D341Med (cell line): Measurements from ENCODE around the gene SMYD1.
"Not testable (repeated sequence)": the region's sequence is repeated elsewhere in the genome, so short reads cannot be mapped to it uniquely, and the experiment has no call there.

Experiments used
- DNase-seq: peaks from one replicate; pipeline ENCODE4 v3.0.0; 2012; ENCODE audit warnings: low spot score

The SMYD1 gene

DNA sequence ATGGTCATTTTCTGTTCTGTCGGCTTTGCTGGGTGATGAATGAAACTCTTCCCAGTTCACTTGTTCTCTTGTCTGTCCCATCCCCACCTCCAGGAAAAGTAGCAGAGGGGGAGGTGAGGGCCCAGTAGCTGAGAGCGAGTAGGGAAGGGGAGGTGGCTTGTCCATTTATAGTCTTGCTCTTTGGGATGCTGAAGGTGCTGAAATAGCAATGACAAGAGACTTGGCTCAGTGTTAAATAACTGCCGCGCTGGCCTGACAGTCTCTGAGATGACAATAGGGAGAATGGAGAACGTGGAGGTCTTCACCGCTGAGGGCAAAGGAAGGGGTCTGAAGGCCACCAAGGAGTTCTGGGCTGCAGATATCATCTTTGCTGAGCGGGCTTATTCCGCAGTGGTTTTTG, at the start of gene SMYD1:
Gene SMYD1, plus strand, starts transcription at position 228 of the 400 bp plus-strand sequence. Its CDS starts 40 bp downstream, at position 268.
- DNase-seq = no peak

DNA sequence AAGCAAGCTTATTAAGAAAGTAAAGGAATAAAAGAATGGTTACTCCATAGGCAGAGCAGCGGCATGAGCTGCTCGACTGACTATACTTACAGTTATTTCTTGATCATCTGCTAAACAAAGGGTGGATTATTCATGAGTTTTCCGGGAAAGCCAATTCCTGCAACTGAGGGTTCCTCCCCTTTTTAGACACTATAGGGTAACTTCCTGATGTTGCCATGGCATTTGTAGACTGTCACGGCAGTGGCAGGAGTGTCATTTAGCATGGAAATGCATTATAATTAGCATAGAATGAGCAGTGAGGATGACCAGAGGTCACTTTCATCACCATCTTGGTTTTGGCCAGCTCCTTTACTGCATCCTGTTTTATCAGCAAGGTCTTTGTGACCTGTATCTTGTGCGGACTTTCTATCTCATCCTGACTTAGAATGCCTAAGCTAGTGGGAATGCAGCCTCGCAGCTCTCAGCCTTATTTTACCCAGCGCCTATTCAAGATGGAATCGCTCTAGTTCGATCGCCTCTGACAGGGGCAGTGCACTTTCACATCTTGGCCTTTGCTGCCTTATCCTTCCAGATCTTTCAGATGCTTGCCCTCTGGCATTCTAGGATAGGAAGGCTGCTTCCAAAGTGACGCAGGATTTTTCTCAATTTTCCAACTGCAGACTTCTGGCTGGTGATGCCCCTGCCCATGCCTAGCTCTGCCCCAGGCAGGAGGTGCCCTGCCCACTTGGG, 49.4 kb upstream of the SMYD1 start:
- not testable (repeated sequence) for DNase-seq

DNA sequence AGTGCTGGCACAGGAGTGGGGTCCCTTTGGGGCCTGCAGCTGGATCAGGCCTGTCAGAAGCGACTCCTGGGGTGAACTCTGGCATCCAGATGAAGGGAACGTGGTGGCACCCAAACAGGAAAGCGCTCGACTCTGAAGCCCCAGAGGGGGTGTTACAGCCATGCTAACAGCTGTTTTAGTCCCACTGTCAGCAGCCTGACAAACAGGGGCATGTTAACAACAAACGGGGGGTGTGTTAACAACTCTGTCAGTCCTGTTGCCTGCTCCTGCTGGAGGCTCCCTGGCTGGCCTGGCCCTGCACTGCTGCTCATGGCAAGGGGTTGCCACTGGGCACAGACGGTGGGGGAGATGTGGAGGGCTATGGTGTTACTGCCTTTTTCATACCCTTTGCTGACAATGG, 48.7 kb upstream of the SMYD1 start:
- no peak for DNase-seq

DNA sequence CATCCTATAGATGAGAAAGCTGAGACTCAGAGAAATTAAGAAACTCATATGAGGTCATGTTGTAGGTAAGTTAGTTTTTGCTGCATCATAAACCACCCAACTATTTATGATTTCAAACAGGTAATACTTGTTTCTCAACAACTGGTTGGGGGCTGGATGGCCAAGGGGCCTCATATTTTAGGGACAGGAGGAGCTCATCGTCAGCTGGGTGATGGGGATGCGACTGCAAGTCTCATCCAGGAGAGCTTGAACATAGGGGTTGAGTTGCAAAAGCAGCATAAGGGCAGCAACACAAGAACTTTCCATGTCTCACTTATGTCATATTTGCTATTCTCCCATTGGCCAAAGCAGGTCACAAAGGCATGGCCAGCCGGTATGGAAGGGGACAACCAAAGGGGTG, 47.6 kb upstream of the SMYD1 start:
- DNase-seq = no peak

DNA sequence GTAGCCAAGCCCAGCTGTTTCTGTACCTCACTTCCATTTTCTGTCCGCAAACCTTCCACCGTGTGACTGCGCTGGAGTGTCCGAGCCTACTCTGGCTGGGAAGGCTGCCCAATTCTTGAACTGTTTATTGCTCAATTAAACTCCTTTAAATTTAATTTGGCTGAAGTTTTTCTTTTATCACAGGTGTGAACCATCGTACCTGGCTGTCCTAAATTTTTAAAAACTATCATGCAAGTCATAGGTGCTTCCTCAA, 45.0 kb upstream of the SMYD1 start:
- no peak for DNase-seq

DNA sequence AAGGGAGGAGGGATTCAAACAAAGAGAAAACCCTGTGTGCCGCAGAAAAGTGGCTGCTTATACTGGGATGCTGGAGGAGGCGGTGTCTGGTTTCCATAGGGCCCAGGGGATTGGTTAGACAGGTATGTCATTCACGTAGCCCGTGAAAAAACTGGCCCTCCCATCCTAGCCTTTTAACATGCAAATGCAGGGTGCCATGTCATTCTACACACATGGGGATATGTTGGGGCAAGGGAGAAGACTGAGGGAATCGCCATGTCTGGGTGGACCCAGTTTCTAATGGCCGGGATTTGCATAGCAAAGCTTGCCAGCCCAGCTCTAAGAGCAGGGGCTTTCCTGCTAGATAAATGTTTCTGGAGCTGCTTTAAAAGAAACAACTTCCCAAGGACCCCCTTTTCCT, 43.1 kb upstream of the SMYD1 start:
- DNase-seq = no peak

DNA sequence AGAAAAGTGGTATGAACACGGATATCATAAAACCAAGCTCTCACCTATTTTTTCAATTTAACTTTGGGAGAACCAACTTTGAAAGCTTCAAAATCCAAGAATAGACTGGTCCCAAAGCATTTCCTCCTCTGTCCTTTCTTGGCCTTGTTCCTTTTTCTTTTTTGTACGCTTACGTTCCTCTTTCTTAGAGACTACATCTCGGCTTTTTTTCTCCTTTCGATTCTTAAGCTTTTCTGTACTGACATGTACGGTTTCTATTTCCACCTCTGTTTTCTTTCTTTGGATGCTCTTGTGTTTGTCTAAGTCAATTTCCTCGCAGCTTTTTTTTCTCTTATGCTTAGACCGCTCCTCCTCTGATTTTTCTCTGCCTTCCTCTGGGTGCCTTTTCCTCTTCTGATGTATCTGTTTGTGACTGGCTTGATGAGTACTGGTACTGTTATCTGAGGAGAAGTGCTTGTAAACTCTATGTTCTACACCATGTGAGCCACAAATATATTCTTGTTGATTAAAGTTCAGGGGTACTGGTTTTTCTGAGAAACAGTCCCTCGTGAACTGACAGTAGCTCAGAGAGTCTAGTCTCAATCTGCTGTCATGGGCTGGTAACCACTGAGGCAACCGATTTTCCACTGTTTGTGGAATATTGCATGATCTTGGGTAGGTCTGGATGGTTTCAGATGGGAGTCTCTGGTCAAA, 39.8 kb upstream of the SMYD1 start:
- no peak for DNase-seq

DNA sequence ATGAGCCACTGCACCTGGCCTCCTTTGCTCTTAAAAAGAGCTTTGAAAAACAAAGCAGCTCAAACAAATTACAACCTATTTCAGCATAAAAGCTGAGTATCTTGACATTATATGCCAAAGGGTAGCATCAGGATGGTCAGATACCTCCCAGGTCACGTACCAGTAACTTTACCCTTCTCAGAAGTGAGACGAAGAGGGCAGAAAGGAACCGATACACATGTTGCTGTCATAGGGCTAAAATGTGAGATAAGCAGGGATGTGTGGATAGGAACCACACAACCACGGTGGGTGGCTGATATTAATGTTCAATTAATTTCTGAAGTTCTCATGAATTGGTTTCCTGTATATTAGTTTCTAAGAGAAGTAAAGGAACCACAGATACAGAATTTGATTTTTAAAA, 38.7 kb upstream of the SMYD1 start:
- no peak for DNase-seq

DNA sequence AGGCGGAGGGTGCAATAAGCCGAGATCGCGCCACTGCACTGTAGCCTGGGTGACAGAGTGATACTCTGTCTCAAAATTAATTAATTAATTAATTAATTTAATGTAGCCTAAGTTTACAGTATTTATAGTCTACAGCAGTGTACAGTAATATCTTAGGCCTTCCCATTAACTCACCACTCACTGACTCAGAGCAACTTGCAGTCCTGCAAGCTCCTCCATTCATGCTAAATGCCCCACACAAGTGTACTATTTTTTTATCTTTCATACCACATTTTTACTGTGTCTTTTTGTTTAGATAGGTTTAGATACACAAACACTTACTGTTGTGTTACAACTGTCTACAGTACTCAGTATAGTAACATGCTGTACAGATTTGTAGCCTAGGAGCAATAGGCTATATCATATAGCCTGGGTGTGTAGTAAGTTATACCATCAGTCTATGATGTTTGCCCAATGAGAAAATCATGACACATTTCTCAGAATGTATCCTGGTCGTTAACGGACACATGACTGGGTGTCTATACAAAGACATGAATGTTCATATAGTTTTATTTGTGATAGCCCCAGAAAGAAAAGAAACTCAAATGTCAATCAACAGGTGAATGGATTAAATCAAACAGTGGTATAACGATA, 35.4 kb upstream of the SMYD1 start:
- no peak for DNase-seq

DNA sequence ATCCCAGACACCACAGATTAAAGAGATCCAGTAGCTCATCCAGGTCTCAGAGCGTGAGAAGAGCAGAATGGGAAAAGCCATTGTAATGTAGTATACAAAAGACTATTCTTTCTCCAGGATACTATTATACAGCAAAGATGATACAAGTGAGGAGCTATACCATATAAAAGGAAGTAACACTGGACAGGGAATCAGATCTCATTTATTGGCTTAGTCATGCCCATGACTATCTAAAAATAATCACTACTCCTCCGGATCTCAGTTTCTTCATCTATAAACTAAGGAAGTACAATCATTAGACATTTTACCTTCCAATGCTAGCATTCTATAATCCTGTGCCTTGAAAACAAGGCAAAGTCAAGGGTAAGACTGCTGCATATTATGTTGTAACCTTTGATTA, 31.4 kb upstream of the SMYD1 start:
- no peak for DNase-seq

DNA sequence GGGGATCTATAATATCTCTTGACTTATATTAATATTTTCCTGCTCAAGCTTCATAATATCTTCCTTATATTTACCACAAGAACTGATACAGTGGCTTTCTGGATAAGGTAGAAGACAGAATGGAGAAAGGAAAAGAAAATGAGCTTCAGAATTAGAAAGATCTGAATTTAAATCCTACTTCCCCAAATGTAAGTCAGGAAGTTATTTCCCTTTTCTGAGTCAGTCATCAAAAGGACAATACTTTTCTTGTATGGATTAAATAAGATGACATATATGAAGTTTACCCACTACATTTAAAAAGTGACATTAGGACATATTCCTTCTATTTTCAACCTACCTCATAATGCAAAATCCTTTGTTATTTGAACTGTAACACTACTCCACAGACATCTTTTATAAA, 31.0 kb upstream of the SMYD1 start:
- no peak for DNase-seq

DNA sequence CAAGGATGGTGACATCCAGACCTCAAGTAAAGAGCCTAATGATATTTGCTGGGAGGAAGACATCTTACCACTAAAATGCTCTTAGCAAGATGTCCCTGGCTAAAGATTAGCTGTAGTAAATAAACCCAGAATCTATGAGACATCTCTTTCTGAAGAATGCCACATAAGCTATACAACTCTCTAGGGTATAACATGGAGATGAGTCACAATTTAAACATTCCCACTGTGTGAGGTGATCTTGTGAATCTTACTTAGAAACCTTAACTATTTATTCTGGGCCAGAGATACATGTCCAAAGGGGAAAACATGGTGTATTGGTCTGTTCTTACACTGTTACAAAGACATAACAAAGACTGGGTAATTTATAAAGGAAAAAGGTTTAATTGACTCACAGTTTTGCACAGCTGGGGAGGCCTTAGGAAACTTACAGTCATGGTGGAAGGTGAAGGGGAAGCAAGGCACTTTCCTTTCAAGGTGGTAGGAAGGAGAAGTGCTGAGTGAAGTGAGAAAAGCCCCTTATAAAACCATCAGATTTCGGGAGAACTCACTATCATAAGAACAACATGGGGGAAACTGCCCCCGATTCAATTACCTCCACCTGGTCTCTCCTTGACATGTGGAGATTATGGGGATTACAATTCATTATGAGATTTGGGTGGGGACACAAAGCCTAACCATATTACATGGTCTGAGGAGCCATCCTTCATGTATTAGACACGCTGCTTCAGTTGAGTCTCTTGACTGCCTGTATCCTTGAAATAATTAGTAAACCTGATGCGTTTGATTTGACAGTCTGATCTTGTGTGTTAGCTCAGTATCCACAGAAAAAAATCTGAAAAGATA, 29.1 kb upstream of the SMYD1 start:
- no peak for DNase-seq

DNA sequence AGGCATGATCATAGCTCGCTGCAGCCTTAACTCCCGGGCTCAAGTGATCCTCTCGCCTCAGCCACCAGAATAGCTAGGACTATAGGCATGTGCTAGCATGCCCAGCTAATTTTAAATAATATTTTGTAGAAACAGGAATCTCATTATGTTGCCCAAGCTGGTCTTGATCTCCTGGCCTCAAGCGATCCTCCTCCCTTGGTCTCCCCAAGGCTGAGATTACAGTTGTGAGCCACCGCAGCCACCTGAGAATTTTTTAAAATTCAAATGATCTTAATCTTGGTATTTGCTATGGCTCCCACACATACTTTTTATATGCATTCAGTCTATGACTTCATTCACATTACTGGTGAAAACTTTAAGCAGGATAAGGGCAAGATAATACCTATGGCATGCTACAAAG, 25.1 kb upstream of the SMYD1 start:
- DNase-seq = no peak

DNA sequence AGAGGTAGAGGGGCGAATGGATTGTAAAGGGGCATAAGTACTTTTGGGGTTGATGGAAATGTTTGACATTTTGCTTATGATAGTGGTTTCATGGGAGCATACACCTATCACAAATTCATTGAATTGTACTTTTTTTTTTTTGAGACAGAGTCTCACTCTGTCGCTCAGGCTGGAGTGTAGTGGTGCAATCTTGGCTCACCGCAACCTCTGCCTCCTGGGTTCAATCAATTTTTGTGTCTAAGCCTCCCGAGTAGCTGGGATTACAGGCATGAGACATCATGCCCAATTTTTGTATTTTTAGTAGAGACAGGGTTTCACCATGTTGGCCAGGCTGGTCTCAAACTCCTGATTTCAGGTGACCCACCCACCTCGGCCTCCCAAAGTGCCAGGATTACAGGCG, 22.1 kb upstream of the SMYD1 start:
- not testable (repeated sequence) for DNase-seq

DNA sequence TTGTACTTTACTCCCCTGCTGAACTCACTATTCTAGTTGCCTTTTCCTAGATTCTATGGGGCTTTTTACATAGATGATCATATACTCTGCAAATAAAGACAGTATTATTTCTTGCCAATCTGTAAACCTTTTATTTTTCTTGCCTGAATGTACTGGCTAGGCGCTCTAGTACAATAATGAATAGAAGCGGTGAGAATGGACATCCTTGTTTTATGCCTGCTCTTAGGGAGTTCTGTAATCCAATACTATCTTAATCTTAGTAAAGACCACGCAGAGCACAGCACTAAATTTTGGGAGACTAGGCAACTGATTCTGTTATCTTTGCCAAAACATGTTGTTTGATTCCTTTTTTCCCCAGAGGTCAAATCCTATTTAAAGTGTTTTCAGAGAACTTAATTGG, 19.1 kb upstream of the SMYD1 start:
- DNase-seq = no peak

DNA sequence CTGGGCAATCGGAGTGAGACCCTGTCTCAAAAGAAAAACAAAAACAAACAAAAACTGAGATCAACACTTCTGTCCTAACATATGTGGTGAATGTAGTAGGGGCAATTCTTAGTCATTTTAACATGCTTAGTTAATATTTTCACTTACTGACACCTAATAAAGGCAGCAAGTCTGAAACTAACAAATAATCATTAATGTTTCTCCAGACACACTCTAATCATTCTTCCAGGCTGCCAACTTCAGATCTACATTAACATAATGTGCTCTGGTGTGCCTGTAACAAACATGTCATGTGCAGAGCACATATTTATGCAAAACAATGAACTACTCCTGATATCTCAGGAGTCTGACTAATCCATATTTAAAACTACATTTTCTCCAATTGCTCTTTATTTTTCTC, 18.0 kb upstream of the SMYD1 start:
- DNase-seq = no peak

DNA sequence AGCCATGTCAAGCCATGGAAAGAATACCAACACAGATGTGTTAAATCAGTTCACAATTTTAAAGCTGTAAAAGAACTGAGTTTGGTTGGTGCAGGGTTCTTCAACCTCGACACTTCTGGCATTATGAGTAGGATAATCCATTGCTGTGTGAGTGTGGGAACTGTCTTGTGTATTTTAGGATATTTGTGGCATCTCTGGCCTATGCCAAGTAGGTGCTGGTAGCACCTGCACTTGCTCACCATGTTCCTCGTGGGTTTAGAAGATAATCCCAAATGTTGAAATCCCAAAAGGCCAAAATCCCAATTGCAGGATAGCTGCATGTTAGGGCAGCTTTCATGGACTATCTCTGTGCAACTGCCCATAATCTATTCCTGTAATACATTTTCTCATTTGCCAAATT, 15.8 kb upstream of the SMYD1 start:
- no peak for DNase-seq

DNA sequence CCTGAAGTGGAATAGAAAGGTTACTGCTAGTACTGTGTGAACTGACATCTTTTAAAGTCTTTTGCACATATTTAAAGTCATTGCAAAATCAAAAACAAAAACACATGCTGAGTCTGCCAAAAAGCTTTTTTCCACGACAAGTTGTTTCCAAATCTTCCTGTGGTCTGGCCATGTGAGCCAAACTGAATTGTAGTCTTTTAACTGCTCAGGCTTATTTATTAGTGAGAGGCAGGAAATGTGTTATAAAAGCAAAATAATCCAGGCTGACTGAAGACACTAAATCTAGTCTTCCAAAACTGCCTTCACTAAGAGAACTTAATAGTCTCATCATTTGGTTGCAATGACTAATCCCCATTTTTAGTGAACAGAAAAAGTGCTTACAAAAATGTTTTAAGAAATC, 14.3 kb upstream of the SMYD1 start:
- DNase-seq = no peak

DNA sequence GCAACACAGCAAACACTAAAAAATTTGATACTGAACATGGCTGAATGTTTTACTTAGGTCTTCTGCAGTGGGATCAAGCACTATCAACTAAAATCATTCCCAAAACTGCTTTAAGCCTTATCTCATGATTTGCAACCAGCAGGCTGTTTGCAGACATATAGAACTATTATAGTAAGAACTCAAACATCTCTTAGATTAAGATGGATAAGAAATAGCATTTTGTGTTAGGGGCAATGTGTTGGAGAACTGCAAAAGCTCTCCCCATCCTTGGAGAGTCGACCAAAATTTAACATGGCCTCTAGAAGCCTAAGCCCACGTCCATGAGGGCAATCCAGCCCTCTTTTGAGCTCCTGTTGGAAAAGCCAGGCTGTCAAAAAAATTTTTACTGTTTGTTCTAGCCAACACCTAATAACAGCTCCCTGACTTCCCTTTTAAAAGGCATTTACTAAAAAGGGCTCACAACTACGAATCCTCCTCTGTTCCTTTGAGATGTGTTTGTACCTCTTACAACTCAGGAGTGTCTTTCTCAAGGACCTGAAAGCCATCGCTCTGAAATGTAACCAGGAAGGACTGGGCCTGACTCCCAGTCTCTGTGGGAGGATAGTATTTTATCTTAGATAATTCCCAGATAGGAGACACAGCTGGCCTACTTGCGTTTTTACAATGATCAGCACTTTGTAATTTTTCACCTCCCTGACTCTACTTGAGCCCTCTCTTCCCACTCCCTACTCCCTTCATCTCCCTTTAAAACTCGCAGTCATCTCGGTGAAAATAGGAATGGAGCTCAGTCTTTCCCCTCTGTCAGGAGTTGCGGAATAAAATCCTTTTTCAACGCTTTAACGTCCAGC, 13.5 kb upstream of the SMYD1 start:
- no peak for DNase-seq

DNA sequence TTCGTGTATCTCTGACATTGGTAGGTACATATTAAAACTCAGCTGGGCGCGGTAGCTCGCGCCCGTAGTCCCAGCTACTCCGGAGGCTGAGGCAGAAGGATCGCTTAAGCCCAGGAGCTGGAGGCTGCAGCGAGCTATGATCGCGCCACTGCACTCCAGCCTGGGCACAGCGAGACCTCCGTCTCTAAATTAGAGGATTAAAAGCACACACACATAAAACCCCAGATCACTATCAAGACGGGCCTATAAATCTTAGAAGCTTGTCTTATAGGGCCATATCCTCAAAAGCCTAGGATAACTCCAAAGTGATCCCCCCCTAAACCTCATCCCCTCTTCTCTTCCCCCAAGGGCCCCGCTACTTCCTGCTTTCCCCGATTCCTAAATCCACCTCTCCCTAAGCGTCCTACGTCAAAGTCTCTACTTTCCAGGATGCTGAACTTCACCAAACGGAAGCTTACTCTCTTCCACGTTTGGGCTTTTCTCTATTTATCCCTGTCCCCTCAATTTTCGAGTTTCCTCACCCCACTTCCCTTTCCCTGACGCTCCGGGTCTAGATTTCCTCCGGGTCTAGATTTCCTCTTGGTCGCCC, 12.7 kb upstream of the SMYD1 start:
- DNase-seq = peak; percentile 34

DNA sequence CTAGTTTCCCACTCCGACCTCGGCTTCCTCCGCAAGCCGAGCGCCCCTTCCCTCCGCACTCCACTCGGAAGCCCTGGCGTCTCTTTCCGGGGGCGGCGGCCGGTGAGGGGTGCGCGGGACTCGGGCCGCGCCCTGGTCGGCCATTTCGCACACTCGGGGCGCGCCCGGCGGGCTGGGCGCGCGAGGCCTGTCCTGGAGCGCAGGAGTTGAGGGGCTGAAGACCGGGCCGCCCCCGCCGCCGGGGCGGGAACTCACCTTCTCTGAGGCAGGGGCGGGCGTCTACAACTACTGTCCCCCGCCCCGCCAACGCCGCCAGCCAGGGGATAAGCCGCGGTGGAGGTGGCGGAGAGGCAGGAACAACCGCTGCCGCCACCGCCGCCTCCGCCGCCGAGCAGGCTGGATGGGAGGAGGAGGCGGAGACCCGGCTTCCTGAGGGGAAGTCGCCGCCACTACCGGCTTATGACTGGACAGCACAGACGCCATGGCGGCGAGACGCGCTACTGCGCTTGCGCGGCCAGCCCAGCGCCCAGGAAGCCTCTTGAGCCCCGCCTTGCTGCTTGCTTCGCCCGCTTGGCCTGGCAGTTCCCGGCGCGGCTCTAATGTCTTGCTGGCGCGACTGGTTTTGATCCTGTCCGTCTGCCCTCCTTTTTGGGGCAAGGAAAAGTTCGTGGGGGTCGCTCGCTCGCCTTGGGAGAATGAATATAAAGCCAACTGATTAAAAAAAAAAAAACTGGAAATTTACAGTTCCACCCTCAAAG, 12.1 kb upstream of the SMYD1 start, which contains the start of gene KRCC1:
Gene KRCC1, minus strand, starts transcription at position 413 of the 758 bp plus-strand sequence. CDS start 27,220 bp downstream, outside the sequence.
- DNase-seq = peak; percentile 94
